ENCODE measurements around the gene GLG1. TPM values are rescaled to one million over a fixed set of nuclear protein-coding genes. Genes with fewer than 3 reads are reported as not detected.

The GLG1 gene
- total RNA-seq, 1 donor from 2014 or later, result 81.4 TPM

GRCh38 chr16:74650966-74651567 is 44.2 kb upstream of the GLG1 start:
- Mint-ChIP-seq H3K9me3 (no peaks in the 10 kb centered on the region), H3K4me3 (no peak overlapping the region), H3K36me3 (ENCODE audit: low read depth) (peaks cover 73% of the 10 kb centered on the region), H3K27ac (no peak overlapping the region), H3K27me3 (no peaks in the 10 kb centered on the region), H3K4me1 (peaks cover 13% of the 10 kb centered on the region)
- ATAC-seq (ENCODE audit: low read depth) (no peak), DNase-seq (no peak)
- CTCF ChIA-PET, result interaction anchor here (0.8 to 1.5 kb wide), 5 partner anchors 13 to 346 kb away, joined by 3 to 5 read pairs (median 3); partner anchors contain the start of gene MLKL
- TF ChIP-seq CTCF (IDR thresholded peaks at IDR 0.05), result peak; percentile 58
- intact Hi-C loops (cut with micrococcal nuclease), result no loop called here
- POLR2A ChIA-PET, result interaction anchor here (1.0 kb wide), 1 partner anchor 16 kb away, joined by 3 read pairs; the partner anchor contains the start of gene RFWD3

- POLR2A ChIA-PET, result no interaction called here
Measured at GRCh38 chr16:74649839-74650504, 43.1 kb upstream of the GLG1 start.

GRCh38 chr16:74641969-74642368 is 35.1 kb upstream of the GLG1 start:
- no peak for ATAC-seq (ENCODE audit: low read depth)
- intact Hi-C loops (cut with micrococcal nuclease), result no loop called here
- Mint-ChIP-seq H3K4me1 (no peaks in the 10 kb centered on the region), H3K4me3 (no peak overlapping the region), H3K27ac (no peak overlapping the region), H3K36me3 (ENCODE audit: low read depth) (peaks cover 73% of the 10 kb centered on the region), H3K9me3 (no peaks in the 10 kb centered on the region), H3K27me3 (no peaks in the 10 kb centered on the region)
- ChIA-PET CTCF (no interaction called here), POLR2A (no interaction called here)
- TF ChIP-seq CTCF (IDR thresholded peaks at IDR 0.05), result no peak
- DNase-seq, result no peak

More at GRCh38 chr16:74649839-74650504, 43.1 kb upstream of the GLG1 start:
- H3K4me3 Mint-ChIP-seq, result no peak overlapping the region
- H3K36me3 Mint-ChIP-seq (ENCODE audit: low read depth), result peaks cover 70% of the 10 kb centered on the region
- intact Hi-C loops (cut with micrococcal nuclease), result no loop called here
- ATAC-seq (ENCODE audit: low read depth), result no peak
- TF ChIP-seq CTCF (IDR thresholded peaks at IDR 0.05), result no peak
- no peaks in the 10 kb centered on the region for H3K27me3 Mint-ChIP-seq
- H3K9me3 Mint-ChIP-seq, result no peaks in the 10 kb centered on the region
- H3K4me1 Mint-ChIP-seq, result peaks cover 8% of the 10 kb centered on the region
- CTCF ChIA-PET, result interaction anchor here (1.2 to 1.3 kb wide), 2 partner anchors 14 to 17 kb away, joined by 3 to 5 read pairs; partner anchors contain the start of gene RFWD3
- H3K27ac Mint-ChIP-seq, result no peak overlapping the region
- DNase-seq, result no peak

- POLR2A ChIA-PET, result no interaction called here
- no peaks in the 10 kb centered on the region for H3K9me3 Mint-ChIP-seq
- no peak overlapping the region for H3K27ac Mint-ChIP-seq
- no peaks in the 10 kb centered on the region for H3K4me1 Mint-ChIP-seq
- H3K36me3 Mint-ChIP-seq (ENCODE audit: low read depth), result peaks cover 73% of the 10 kb centered on the region
- no peak for TF ChIP-seq CTCF (IDR thresholded peaks at IDR 0.05)
- DNase-seq (no peak), ATAC-seq (ENCODE audit: low read depth) (no peak)
- CTCF ChIA-PET, result no interaction called here
- intact Hi-C loops (cut with micrococcal nuclease), result no loop called here
- H3K27me3 Mint-ChIP-seq, result no peaks in the 10 kb centered on the region
- H3K4me3 Mint-ChIP-seq, result no peak overlapping the region
Measured at GRCh38 chr16:74637742-74638453, 31.0 kb upstream of the GLG1 start.

- ATAC-seq (ENCODE audit: low read depth) (no peak), DNase-seq (no peak)
- Mint-ChIP-seq H3K4me3 (no peak overlapping the region), H3K27me3 (no peaks in the 10 kb centered on the region), H3K27ac (no peak overlapping the region), H3K4me1 (no peaks in the 10 kb centered on the region), H3K9me3 (no peaks in the 10 kb centered on the region), H3K36me3 (ENCODE audit: low read depth) (peaks cover 71% of the 10 kb centered on the region)
- intact Hi-C loops (cut with micrococcal nuclease), result no loop called here
- TF ChIP-seq CTCF (IDR thresholded peaks at IDR 0.05), result no peak
- ChIA-PET CTCF (interaction anchor here (1.1 kb wide), 1 partner anchor 14 kb away, joined by 3 read pairs; no protein-coding TSS in a partner anchor), POLR2A (no interaction called here)
Measured at GRCh38 chr16:74635303-74635702, 28.4 kb upstream of the GLG1 start.
